ENCODE measurements around the gene PACSIN2.

DNA sequence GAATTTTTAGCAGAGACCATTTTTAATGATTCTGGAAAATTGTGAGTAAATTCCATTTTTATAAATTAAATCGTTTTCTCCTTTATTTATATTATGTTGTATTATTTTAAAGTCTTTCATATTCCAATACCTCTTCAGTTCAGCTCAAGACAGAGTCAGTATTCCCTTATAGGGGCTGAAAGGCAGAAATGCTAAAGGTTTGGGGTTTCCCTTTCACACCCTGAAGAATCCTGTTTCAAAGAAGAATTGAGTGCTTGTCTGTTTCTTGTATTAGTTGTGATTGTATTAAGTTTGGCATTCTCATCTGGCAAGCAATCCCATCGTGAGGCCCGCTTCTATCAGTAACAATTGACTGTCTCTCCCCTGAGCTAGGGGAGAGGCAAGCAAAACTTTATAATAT is 57.4 kb downstream of the PACSIN2 start:
- no peak for TF ChIP-seq MAFK (IDR thresholded peaks at IDR 0.05; ENCODE audit: partially characterized antibody)
- TF ChIP-seq, protein P1, sequence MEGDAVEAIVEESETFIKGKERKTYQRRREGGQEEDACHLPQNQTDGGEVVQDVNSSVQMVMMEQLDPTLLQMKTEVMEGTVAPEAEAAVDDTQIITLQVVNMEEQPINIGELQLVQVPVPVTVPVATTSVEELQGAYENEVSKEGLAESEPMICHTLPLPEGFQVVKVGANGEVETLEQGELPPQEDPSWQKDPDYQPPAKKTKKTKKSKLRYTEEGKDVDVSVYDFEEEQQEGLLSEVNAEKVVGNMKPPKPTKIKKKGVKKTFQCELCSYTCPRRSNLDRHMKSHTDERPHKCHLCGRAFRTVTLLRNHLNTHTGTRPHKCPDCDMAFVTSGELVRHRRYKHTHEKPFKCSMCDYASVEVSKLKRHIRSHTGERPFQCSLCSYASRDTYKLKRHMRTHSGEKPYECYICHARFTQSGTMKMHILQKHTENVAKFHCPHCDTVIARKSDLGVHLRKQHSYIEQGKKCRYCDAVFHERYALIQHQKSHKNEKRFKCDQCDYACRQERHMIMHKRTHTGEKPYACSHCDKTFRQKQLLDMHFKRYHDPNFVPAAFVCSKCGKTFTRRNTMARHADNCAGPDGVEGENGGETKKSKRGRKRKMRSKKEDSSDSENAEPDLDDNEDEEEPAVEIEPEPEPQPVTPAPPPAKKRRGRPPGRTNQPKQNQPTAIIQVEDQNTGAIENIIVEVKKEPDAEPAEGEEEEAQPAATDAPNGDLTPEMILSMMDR (IDR thresholded peaks at IDR 0.05) = no peak

Data from A549 (cell line).